Caco-2 (cell line): ENCODE results near the gene SLC26A1. TPM values are rescaled to one million over a fixed set of nuclear protein-coding genes. Genes with fewer than 3 reads are reported as not detected.

Experiments
- BruUV-seq: library from RNA; stranded (reverse); fragments of 400-500 nt; replicated peaks from 2 replicates; lab custom pipeline; 2021; lab: Mats Ljungman, UMichigan
- CTCF ChIA-PET: fragments of 300-600 bp; sonication (Branson Sonifier 250); formaldehyde crosslinking; loops from one replicate; lab custom pipeline; 2022; ENCODE audit warnings: antibody characterized with exemption; lab: Charles Lee
- POLR2A ChIA-PET: fragments of 300-600 bp; sonication (Branson Sonifier 250); formaldehyde crosslinking; loops from one replicate; lab custom pipeline; 2022; ENCODE audit warnings: antibody characterized with exemption; lab: Charles Lee
- DNase-seq, 2 experiments: peaks; one replicate each; pipeline versions ENCODE4 v3.0.0 to v3.0.0-alpha.2; 2020 to 2022
- H3K27me3 ChIP-seq: replicated peaks from 2 replicates; pipeline ENCODE4 v1.6.0; 2011; ENCODE audit warnings: low read length; ENCODE audit not compliant: control insufficient read depth, insufficient read depth
- H3K36me3 ChIP-seq: 2 replicates; pipeline ENCODE4 v1.5.1; 2011; ENCODE audit warnings: low read length; ENCODE audit not compliant: control insufficient read depth, insufficient read depth
- H3K4me1 ChIP-seq: fragments of 250-450 bp; sonication (Bioruptor Pico); 2 replicates; pipeline ENCODE4 v1.5.1; 2020; ENCODE audit warnings: mild to moderate bottlenecking
- H3K4me3 ChIP-seq: 2 replicates; pipeline ENCODE4 v1.5.1; 2011; ENCODE audit warnings: low read depth, mild to moderate bottlenecking, control low read depth, low read length
- H3K9me3 ChIP-seq: fragments of 250-450 bp; sonication (Bioruptor Pico); 2 replicates; pipeline ENCODE4 v1.5.1; 2020; ENCODE audit warnings: mild to moderate bottlenecking, moderate library complexity
- H3K27ac Mint-ChIP-seq: one replicate; pipeline ENCODE4 v1.8.0; 2022; ENCODE audit warnings: mixed read lengths; ENCODE audit not compliant: unreplicated experiment
- H3K27me3 Mint-ChIP-seq: one replicate; pipeline ENCODE4 v1.8.0; 2022; ENCODE audit warnings: mixed read lengths; ENCODE audit not compliant: insufficient read depth, unreplicated experiment
- H3K36me3 Mint-ChIP-seq: one replicate; pipeline ENCODE4 v1.8.0; 2022; ENCODE audit warnings: mild to moderate bottlenecking, mixed read lengths; ENCODE audit not compliant: insufficient read depth, unreplicated experiment
- H3K4me1 Mint-ChIP-seq: one replicate; pipeline ENCODE4 v1.8.0; 2022; ENCODE audit warnings: low read depth, mixed read lengths; ENCODE audit not compliant: unreplicated experiment
- H3K4me3 Mint-ChIP-seq: one replicate; pipeline ENCODE4 v1.8.0; 2022; ENCODE audit warnings: mild to moderate bottlenecking, moderate library complexity, mixed read lengths; ENCODE audit not compliant: unreplicated experiment
- H3K9me3 Mint-ChIP-seq: one replicate; pipeline ENCODE4 v1.8.0; 2022; ENCODE audit warnings: mixed read lengths; ENCODE audit not compliant: unreplicated experiment
- CTCF ChIP-seq, 2 experiments: fragments of 200-600 bp in 1 of 2; IDR thresholded peaks; 1 replicate in 1 of 2; 2 replicates in 1 of 2; pipeline versions ENCODE4 v1.5.1 to v1.8.0; 2011 to 2022; ENCODE audit warnings: antibody characterized with exemption in 1 of 2, control low read depth in 1 of 2, inconsistent platforms in 1 of 2, low read depth in 1 of 2, low read length in 1 of 2, mild to moderate bottlenecking in 1 of 2, moderate library complexity in 1 of 2; ENCODE audit not compliant: insufficient read depth in 1 of 2, severe bottlenecking in 1 of 2, unreplicated experiment in 1 of 2
- intact Hi-C: fragments of 100-400 bp; cut with micrococcal nuclease; formaldehyde crosslinking; loops from one replicate; pipeline ENCODE4 v1.10.0; 2022; ENCODE audit not compliant: unreplicated experiment
- total RNA-seq: library from RNA; stranded (reverse); gene quantifications from 2 replicates; pipeline ENCODE4 v1.2.3, GENCODE V29; 2022

Gene SLC26A1
- total RNA-seq, 1 experiment from 2014 or later, result 9.6 TPM

- Histone ChIP-seq H3K36me3 (no peaks in the 10 kb centered on the region), H3K9me3 (no peaks in the 10 kb centered on the region), H3K27me3 (no peaks in the 10 kb centered on the region), H3K4me1 (peaks cover 13% of the 10 kb centered on the region), H3K4me3 (peak overlapping the region; percentile 44)
- Mint-ChIP-seq H3K27ac (no peak overlapping the region), H3K27me3 (peaks cover 3% of the 10 kb centered on the region), H3K9me3 (peaks cover 2% of the 10 kb centered on the region), H3K4me3 (peak overlapping the region; percentile 33), H3K36me3 (peaks cover 11% of the 10 kb centered on the region), H3K4me1 (peaks cover 6% of the 10 kb centered on the region)
- no peak for TF ChIP-seq CTCF (IDR thresholded peaks at IDR 0.05; ENCODE audit: insufficient read depth in 1 of 2, low read depth in 1 of 2, low read length in 1 of 2, severe bottlenecking in 1 of 2, unreplicated experiment in 1 of 2)
- DNase-seq, result peak in 1 of 2 experiments; percentile 43
- intact Hi-C loops, result no loop called here
- CTCF ChIA-PET, result interaction anchor here (1.2 kb wide), 1 partner anchor 80 kb away, joined by 4 read pairs; the partner anchor contains the start of genes GAK and TMEM175
- no TSS peak for BruUV-seq
- POLR2A ChIA-PET, result interaction anchor here (0.7 kb wide), 1 partner anchor 779 kb away, joined by 7 read pairs; no protein-coding TSS in a partner anchor
These were observed 19.0 kb upstream of the SLC26A1 start for GRCh38 chr4:1012034-1012739.

- Histone ChIP-seq H3K4me3 (peak overlapping the region; percentile 44), H3K27me3 (no peaks in the 10 kb centered on the region), H3K4me1 (peaks cover 13% of the 10 kb centered on the region), H3K9me3 (peaks cover 5% of the 10 kb centered on the region; the same call in 1 of the 2 replicates), H3K36me3 (no peaks in the 10 kb centered on the region)
- no peak for DNase-seq
- ChIA-PET CTCF (interaction anchor here (1.2 kb wide), 1 partner anchor 79 kb away, joined by 4 read pairs; the partner anchor contains the start of genes GAK and TMEM175), POLR2A (no interaction called here)
- no peak for TF ChIP-seq CTCF (IDR thresholded peaks at IDR 0.05; ENCODE audit: insufficient read depth in 1 of 2, low read depth in 1 of 2, low read length in 1 of 2, severe bottlenecking in 1 of 2, unreplicated experiment in 1 of 2)
- intact Hi-C loops, result no loop called here
- H3K4me3 Mint-ChIP-seq, result peak overlapping the region; percentile 79
- no peak overlapping the region for H3K27ac Mint-ChIP-seq
- H3K27me3 Mint-ChIP-seq, result peaks cover 3% of the 10 kb centered on the region
- H3K9me3 Mint-ChIP-seq, result peaks cover 8% of the 10 kb centered on the region
- no TSS peak for BruUV-seq
- peaks cover 6% of the 10 kb centered on the region for H3K4me1 Mint-ChIP-seq
- H3K36me3 Mint-ChIP-seq, result peaks cover 11% of the 10 kb centered on the region
These were observed 18.4 kb upstream of the SLC26A1 start for GRCh38 chr4:1011666-1012033.

- no TSS peak for BruUV-seq
- peak; percentile 92 to 95 for DNase-seq
- Mint-ChIP-seq H3K4me1 (peaks cover 6% of the 10 kb centered on the region), H3K27ac (peak within 1 kb of the TSS; percentile 78), H3K4me3 (peak within 1 kb of the TSS; percentile 79), H3K27me3 (peaks cover 3% of the 10 kb centered on the region), H3K9me3 (peaks cover 10% of the 10 kb centered on the region), H3K36me3 (peaks cover 11% of the 10 kb centered on the region)
- peaks cover 13% of the 10 kb centered on the region for H3K4me1 ChIP-seq
- intact Hi-C loops, result no loop called here
- H3K36me3 ChIP-seq, result no peaks in the 10 kb centered on the region
- no peaks in the 10 kb centered on the region for H3K27me3 ChIP-seq
- H3K4me3 ChIP-seq, result peak within 1 kb of the TSS; percentile 73
- peaks cover 7% of the 10 kb centered on the region; the same call in 1 of the 2 replicates for H3K9me3 ChIP-seq
- POLR2A ChIA-PET, result no interaction called here
- TF ChIP-seq CTCF (IDR thresholded peaks at IDR 0.05; ENCODE audit: insufficient read depth in 1 of 2, low read depth in 1 of 2, low read length in 1 of 2, severe bottlenecking in 1 of 2, unreplicated experiment in 1 of 2), result no peak
- CTCF ChIA-PET, result interaction anchor here (1.2 kb wide), 1 partner anchor 79 kb away, joined by 4 read pairs; the partner anchor contains the start of genes GAK and TMEM175
These were observed 17.9 kb upstream of the SLC26A1 start, which contains the start of gene FGFRL1 for GRCh38 chr4:1011022-1011665. TSS of gene FGFRL1 (plus strand) at chr4:1011626. CDS start at chr4:1012486, 860 bp downstream.
